Right lobe of liver (tissue), 6 donors: ENCODE results near the gene CARHSP1. TPM values are rescaled to one million over a fixed set of nuclear protein-coding genes. Genes with fewer than 3 reads are reported as not detected.

Source experiments
- ATAC-seq, 4 donors: fragments of 200-7000 bp; cut with Tn5 transposase; one replicate each; pipeline ENCODE4 v1.9.1; 2020; ENCODE audit warnings: mild to moderate bottlenecking in 4 of 4, moderate library complexity in 4 of 4
- DNase-seq, 3 donors: peaks; one replicate each; pipeline ENCODE4 v3.0.0-alpha.2; 2020
- H3K27ac ChIP-seq, 3 donors: fragments of 200-600 bp; one replicate each; pipeline ENCODE4 v1.8.0; 2022
- H3K27me3 ChIP-seq, 2 donors: fragments of 200-600 bp; one replicate each; pipeline ENCODE4 v1.8.0; 2022
- H3K36me3 ChIP-seq, 4 donors: fragments of 200-600 bp; sonication (generic) in 1 of 4; one replicate each; pipeline versions ENCODE4 v1.5.1 to v1.8.0; 2017 to 2022; ENCODE audit warnings: control low read depth in 1 of 4
- H3K4me1 ChIP-seq, 4 donors: fragments of 200-600 bp; sonication (generic) in 1 of 4; one replicate each; pipeline versions ENCODE4 v1.5.1 to v1.8.0; 2017 to 2022; ENCODE audit warnings: control low read depth in 1 of 4
- H3K4me3 ChIP-seq, 3 donors: fragments of 200-600 bp; one replicate each; pipeline ENCODE4 v1.8.0; 2022
- H3K9me3 ChIP-seq, 4 donors: fragments of 200-600 bp; sonication (generic) in 1 of 4; one replicate each; pipeline versions ENCODE4 v1.5.1 to v1.8.0; 2017 to 2022; ENCODE audit warnings: control low read depth in 1 of 4
- POLR2A ChIP-seq: fragments of 450-650 bp; IDR thresholded peaks from one replicate; pipeline ENCODE4 v1.6.1; 2017; ENCODE audit warnings: antibody characterized with exemption, mild to moderate bottlenecking
- WGBS: methylation state at CpG from one replicate; pipeline ENCODE4 v1.1.6; 2018; ENCODE audit warnings: low coverage, low lambda C conversion rate; ENCODE audit not compliant: insufficient coverage; ENCODE audit errors: missing lambda C conversion rate; 5-methylcytosine and 5-hydroxymethylcytosine counted together
- intact Hi-C, 2 donors: fragments of 100-400 bp; cut with DNase I; formaldehyde crosslinking; loops; one replicate each; pipeline versions ENCODE4 v1.11.2 to v1.14.1; 2022
- total RNA-seq, 6 experiments: library from RNA; depleted of rRNA in 2 of 6; stranded (reverse); fragments of >200 nt in 2 of 6; fragmentation: NEBNext Ultra II Directional in 3 of 6; extraction: Animal tissue kit (Norgen Biotek cat#: 25700) in 3 of 6; gene quantifications; one replicate each; pipeline versions ENCODE4 v1.1.0 to v1.2.4, GENCODE V29; 2016 to 2023
- TF ChIP-seq, protein P1 (sequence below), 4 donors: fragments of 200-600 bp in 3 of 4; fragments of 450-650 bp in 1 of 4; IDR thresholded peaks; one replicate each; pipeline versions ENCODE4 v1.5.1 to v1.8.0; 2016 to 2022; ENCODE audit warnings: antibody characterized with exemption in 4 of 4, mild to moderate bottlenecking in 2 of 4
- donor health status: DM: no; HTN: yes; CAD: no.
- donor health status: DM: no; HTN: no; CAD: no.
- donor health status: DM: no; HTN: no; CAD: no.
- donor health status: DM: no; HTN: yes; CAD: no.
- donor health status: DM: no; HTN: yes; CAD: no.

CARHSP1 gene
- total RNA-seq, 6 experiments from 2014 or later: 61.5 to 132 (median 73.1) TPM

GRCh38 chr16:8907096-8907495, 38.3 kb upstream of the CARHSP1 start:
- ATAC-seq (no peak), DNase-seq (no peak)
- 32% methylated on average over 4 of the region's 4 CpGs for WGBS
- Histone ChIP-seq H3K27me3 (no peaks in the 10 kb centered on the region), H3K4me1 (no peaks in the 10 kb centered on the region), H3K4me3 (no peak overlapping the region), H3K27ac (no peak overlapping the region), H3K36me3 (peaks cover 10 to 90% (median 37%) of the 10 kb centered on the region in 4 donors), H3K9me3 (no peaks in the 10 kb centered on the region)
- TF ChIP-seq, protein P1, sequence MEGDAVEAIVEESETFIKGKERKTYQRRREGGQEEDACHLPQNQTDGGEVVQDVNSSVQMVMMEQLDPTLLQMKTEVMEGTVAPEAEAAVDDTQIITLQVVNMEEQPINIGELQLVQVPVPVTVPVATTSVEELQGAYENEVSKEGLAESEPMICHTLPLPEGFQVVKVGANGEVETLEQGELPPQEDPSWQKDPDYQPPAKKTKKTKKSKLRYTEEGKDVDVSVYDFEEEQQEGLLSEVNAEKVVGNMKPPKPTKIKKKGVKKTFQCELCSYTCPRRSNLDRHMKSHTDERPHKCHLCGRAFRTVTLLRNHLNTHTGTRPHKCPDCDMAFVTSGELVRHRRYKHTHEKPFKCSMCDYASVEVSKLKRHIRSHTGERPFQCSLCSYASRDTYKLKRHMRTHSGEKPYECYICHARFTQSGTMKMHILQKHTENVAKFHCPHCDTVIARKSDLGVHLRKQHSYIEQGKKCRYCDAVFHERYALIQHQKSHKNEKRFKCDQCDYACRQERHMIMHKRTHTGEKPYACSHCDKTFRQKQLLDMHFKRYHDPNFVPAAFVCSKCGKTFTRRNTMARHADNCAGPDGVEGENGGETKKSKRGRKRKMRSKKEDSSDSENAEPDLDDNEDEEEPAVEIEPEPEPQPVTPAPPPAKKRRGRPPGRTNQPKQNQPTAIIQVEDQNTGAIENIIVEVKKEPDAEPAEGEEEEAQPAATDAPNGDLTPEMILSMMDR (IDR thresholded peaks at IDR 0.05): no peak
- TF ChIP-seq POLR2A: no peak
- intact Hi-C loops: no loop called here

DNA sequence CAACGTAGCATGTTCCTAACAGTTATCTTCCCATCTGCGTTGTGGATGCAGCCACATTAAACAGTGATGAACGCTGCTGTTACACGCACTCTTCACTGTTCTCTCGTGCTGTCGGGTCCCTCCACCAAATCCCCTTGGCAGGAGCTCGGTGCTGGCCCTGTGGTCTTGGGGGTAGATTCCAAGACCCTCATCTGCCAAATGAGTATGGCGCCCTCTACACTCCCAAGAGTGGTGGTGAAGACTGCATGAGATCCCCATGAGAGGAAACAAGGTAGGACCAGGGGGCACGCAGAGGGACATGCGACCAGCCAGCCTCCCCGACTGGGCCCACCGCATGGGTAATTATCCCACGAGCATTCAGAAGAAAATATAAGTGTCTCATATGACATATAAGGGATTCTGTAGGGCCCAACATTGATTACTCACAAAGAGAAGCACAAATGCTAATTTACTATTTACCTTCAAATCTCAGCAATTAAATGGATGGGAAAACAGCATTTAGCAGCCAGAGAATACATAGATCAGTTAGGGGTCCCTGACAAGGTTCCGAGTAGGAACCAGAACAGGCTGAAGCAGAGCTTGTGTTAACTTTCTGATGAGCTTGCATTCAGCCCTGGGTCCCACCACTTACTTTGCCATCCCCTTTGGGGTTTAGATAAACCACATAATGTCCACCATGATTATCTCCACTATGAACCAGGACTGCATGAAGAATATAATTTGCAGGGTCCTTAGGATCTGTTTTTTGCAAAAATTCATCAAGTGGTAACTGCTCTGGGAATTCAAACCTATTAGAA, 37.2 kb upstream of the CARHSP1 start:
- H3K4me1 ChIP-seq: no peaks in the 10 kb centered on the region
- WGBS: 86% methylated on average over 8 of the region's 14 CpGs
- no peaks in the 10 kb centered on the region for H3K27me3 ChIP-seq
- no peak overlapping the region for H3K27ac ChIP-seq
- H3K9me3 ChIP-seq: no peaks in the 10 kb centered on the region
- DNase-seq (no peak), ATAC-seq (peak in 2 of 4 donors; percentile 13 to 25)
- TF ChIP-seq, protein P1 (IDR thresholded peaks at IDR 0.05): peak in 3 of 4 donors; percentile 3 to 17 (median 11)
- no peak for TF ChIP-seq POLR2A
- no peak overlapping the region for H3K4me3 ChIP-seq
- intact Hi-C loops: no loop called here
- H3K36me3 ChIP-seq: peaks cover 10 to 91% (median 45%) of the 10 kb centered on the region in 4 donors

DNA sequence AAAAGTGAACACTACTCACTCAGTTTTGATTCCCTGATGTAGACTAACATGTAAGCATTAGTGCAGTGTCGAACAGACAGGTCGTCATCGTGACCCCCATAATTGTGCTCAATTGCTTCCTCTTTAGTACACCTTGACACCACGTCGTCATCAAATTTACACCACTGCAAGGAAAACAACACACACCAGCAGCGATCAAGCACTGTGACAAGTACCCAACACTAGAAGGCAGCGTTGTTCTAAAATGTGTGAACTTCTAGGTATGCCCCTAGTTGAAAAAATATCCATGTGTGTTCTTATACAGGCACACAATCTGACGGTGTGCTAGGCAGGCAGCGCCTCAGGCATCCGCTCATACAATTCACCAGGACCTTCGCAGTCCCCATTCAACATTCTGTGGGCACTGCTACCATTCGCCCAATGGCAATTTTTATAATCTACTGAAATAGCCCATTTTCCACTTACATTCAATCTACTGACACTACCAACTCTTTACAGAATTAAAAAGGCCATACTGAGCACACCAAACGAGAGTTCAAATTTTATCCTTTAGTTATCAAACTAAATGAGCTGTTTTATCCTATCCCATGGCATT, 36.5 kb upstream of the CARHSP1 start:
- Histone ChIP-seq H3K4me1 (no peaks in the 10 kb centered on the region), H3K27me3 (no peaks in the 10 kb centered on the region), H3K27ac (no peak overlapping the region), H3K9me3 (no peaks in the 10 kb centered on the region), H3K36me3 (peaks cover 10 to 91% (median 45%) of the 10 kb centered on the region in 4 donors), H3K4me3 (no peak overlapping the region)
- WGBS: 68% methylated on average over 12 of the region's 13 CpGs
- intact Hi-C loops: no loop called here
- no peak for TF ChIP-seq POLR2A
- TF ChIP-seq, protein P1 (IDR thresholded peaks at IDR 0.05): peak; percentile 21 to 42 (median 27)
- ATAC-seq (peak; percentile 62 to 77 (median 64)), DNase-seq (no peak)

- intact Hi-C loops: no loop called here
- WGBS: 83% methylated on average over 1 of the region's 8 CpGs
- Histone ChIP-seq H3K9me3 (no peaks in the 10 kb centered on the region), H3K36me3 (peaks cover 17 to 95% (median 50%) of the 10 kb centered on the region in 4 donors), H3K27ac (no peak overlapping the region), H3K4me3 (no peak overlapping the region), H3K4me1 (no peaks in the 10 kb centered on the region), H3K27me3 (no peaks in the 10 kb centered on the region)
- TF ChIP-seq POLR2A: no peak
- TF ChIP-seq, protein P1 (IDR thresholded peaks at IDR 0.05): no peak
- DNase-seq (no peak), ATAC-seq (peak in 1 of 4 donors; percentile 37)
Measured at GRCh38 chr16:8904018-8904430, 35.2 kb upstream of the CARHSP1 start.
